Measurements from ENCODE around the gene TTYH2.

TTYH2 gene

DNA sequence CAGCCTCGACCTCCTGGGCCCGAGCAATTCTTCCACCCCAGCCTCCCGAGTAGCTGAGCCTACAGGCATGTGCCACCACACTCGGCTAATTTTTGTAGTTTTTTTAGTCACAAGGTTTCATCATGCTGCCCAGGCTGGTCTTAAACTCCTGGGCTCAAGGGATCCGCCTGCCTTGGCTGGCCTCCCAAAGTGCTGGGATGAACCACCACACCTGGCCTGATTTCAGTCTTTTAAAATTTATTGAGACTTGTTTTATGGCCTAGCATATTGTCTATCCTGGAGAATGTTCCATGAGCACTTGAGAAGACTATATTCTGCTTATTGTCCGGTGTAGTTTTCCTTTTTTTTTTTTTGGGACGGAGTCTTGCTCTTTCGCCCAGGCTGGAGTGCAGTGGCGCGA lies 79.1 kb downstream of the TTYH2 start:
- no peak for DNase-seq (ENCODE audit: low spot score)

DNA sequence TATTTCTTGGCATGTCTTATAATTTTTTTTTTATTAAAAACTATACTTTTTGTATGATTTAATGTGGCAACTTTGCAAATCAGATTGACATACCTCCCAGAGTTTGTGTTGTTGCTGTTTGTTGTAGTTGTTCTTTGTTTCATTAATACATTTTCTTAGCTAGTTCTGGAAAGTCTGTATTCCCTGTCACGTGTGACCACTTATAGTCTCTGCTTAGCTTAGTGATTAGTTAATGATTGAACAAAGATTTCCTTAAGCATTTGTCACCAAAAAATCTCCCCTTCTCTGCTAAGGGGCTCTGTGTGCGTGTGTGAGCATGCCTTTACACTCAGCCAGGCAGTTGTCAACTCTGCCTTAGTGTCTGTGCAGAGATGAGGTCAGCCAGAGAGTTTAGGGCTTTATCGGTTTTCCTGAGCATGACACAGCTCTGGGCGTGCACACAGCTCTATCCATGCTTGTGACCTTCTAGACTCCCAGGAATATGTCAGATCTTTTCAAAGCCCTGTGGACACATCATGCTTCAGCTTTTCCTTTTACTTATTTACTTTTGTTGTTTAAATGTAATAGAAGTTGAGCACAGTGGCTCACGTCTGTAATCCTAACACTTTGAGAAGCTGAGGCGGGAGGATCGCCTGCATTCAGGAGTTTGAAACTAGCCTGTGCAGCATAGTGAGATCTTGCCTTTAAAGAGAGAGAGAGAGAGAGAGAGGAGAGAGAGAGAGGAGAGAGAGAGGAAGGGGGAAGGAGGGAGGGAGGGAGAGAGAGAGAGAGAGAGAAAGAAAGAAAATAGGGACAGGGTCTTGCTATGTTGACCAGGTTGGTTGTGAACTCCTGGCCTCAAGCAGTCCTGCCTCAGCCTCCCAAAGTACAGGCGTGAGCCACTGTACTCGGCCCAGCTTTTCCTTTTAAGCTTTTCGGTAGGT lies 82.5 kb downstream of the TTYH2 start:
- no peak for DNase-seq (ENCODE audit: low spot score)

DNA sequence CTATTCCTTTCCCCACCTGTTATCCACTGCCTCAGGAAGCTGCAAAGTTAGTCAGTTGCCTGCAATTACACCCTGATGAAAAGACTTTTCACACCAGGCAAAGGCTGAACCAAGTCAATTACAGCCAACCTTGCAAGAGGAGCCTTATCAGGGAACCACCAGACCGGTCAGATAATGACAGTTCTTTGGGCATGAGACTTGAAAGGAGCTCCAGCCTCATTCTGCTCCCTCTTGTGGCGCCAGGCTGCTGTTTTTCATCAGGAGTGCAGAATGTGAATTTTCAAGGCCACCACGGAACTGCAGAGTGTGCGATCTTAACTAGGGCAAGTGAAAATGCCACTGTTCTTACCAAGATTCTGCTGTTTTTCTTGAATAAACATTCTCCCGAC lies 83.2 kb downstream of the TTYH2 start:
- DNase-seq (ENCODE audit: low spot score), result peak; percentile 84

DNA sequence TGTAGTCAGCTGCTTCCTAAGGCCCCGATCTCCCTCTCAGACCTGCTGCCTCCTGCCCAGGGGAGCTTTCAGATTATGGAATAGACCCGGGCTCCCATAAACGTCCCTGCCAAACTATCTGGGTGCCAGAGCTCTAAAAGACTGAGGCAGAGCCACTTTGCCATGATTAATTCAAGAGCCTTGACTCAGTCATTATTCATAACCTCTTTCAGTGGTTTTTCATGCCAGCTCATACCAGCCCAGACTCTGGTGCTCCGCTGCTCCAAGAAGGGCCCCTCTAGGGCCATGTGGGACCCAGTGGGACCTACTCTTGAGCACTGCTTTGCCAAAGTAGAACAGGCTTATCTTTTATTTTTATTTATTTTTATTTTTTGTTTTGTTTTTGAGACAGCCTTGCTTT lies 84.6 kb downstream of the TTYH2 start:
- DNase-seq (ENCODE audit: low spot score), result no peak

DNA sequence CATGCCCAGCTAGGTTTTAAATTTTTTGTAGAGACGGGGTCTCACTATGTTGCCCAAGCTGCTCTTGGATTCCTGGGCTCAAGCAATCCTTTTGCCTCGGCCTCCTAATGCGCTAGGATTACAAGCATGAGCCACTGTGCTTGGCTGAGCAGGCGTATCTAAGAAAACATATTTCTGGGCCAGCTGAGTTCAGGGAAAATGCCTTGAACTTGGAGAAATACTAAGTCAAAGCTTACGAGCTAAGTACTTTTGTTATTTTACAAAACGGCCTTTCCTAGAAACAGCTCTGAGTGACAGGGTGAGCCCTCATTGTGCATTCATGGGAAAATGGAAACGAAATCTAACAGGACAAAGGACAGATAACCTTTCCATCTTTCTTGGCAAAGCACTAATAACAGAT lies 85.4 kb downstream of the TTYH2 start:
- DNase-seq (ENCODE audit: low spot score), result no peak

DNA sequence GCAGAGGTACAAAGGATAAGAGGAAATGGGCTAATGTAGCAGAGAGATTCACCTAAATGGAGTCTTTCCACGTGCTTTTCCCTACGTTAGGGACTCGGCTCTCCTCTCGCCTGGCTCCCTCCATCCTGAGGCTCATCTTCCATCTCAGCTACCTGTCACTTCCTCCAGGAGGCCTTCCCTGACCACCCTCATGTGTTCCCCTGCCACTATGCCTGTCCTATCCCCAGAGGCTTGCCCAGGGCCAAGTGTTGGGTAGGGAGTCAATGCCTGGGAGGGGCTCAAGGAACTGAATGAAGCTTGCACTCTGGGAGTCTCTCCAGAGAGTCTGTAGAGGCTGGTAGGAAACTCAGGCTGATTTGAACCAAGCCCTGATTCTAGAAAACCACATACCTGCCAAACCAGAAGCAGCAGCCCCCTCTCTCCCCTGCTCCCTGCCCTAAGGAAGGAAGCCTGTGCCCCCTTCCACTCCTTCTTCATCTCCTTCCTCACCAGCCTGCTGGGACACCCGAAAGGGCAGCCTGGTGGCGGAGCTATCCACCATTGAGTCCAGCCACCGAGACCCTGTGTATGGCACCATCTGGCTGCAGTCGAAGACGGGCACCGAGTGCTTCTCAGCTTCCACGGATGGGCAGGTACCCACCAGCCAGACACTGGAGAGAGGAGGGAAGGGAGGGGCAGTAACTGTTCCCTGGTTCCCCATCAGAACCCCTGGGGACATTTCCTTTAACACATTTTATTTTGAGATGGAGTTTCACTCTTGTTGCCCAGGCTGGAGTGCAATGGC lies 86.0 kb downstream of the TTYH2 start:
- no peak for DNase-seq (ENCODE audit: low spot score)

DNA sequence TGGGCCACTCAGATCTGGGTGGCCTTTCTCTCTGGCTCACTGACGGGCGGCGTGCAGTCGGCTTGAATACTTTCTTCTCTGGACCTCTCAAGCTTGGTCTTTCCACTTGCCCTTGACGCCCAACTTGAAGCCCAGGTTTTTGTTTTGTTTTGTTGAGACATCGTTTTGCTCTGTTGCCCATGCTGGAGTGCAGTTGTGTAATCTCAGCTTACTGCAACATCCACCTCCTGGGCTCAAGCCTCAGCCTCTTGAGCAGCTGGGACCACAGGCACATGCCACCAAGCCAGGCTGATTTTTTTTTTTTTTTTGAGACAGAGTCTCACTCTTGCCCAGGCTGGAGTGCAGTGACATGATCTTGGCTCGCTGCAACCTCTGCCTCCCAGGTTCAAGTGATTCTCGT lies 89.9 kb downstream of the TTYH2 start:
- no peak for DNase-seq (ENCODE audit: low spot score)

DNA sequence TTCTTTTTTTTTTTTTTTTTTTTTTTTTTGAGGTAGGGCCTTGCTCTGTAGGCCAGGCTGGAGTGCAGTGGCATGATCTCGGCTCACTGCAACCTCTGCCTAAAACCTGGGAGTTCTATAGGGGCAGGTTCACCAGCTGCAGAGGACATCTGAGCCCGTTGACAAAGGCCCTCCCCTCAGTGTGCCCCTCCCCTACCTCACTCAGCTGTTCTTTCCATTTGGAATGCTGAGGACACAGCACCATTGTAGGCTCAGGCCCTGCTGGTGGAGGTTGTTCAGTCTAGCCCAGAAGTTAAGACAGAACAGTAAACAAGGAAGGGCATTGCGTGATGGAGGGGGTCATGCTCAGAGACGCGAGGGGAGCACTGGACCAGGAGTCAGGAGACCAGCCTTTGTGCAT lies 90.8 kb downstream of the TTYH2 start:
- DNase-seq (ENCODE audit: low spot score), result no peak

DNA sequence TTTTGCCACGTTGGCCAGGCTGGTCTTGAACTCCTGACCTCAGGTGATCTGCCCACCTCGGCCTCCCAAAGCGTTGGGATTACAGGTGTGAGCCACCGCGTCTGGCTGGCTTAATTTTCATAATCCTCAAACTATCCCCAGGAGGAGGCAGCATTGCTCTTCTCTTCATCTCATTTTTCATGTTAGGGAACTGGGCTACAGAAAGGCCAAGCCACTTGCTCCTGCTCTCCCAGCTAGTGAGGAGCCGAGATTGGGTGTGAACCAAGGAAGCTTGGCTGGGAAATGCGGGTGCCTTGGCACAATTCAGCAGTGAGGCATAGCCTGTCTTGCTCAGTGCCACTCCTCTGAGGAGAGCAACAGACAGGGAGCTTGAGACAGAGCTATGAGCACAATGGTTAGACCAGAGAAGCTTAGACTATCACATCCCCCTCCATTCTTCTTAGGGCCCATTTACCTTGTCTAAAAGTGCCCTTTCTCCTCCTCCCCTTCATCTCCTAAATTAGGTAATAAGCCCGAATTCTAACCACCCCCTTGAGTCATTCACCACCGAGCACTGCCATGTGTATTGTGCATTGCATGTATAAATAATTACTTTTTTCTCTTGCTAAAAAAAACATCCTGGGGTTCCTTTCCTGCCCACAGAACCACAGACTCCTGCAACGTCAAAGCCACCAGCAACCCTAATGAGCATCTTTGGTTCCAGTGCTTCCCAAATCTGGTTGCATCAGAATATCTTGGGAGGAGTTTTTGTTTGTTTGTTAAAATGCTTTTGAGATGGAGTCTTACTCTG lies 92.7 kb downstream of the TTYH2 start:
- DNase-seq (ENCODE audit: low spot score), result peak; percentile 59

DNA sequence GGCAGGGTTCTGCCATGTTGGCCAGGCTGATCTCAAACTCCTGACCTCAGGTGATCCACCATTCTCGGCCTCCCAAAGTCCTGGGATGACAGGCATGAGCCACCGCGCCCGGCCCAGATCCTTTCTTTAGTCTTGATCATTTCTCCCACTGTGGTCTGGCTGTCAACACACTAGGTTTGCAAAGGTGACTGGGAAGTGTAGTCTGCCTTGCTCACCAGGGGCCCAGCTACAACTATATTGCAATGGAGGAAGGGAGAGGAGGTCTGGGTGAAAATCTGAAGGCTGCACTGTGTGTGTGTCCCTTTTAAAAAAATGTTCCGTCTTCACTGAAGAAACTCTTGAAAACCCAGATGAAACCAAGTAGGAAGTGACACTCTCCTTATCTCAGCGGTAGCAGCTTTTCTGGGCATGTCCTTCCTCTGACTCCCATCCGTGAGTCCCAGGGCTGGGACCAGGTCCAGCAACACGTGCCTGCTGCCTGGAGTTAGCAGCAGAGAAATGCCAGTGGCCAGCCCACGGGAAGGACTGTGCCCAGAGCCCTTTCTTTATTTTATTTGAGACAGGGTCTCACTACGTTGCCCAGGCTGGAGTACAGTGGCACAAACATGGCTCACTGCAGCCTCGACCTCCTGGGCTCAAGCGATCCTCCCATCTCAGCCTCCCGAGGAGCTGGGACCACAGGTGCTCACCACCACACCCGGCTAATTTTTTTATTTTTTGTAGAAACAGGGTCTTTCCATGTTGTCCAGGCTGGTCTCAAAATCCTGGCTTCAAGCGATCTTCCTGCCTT lies 94.8 kb downstream of the TTYH2 start:
- no peak for DNase-seq (ENCODE audit: low spot score)

DNA sequence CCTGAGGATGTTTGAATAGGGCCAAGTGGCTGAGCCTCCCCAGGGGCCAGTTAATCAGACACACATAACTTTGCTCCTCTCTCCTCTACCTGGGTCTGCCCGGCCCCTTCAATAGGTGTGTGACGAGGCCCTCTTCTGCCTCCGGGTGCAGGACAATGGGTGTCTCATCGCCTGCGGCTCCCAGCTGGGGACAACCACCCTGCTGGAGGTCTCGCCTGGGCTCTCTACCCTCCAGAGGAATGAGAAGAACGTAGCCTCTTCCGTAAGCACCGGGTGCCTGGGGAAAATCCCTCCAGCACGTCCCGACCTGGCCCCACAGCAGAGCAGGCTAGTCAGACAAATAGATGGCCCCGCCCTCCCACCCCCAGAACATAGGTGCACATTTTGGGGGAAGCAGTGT lies 96.5 kb downstream of the TTYH2 start:
- no peak for DNase-seq (ENCODE audit: low spot score)

Measured in putamen (tissue), 1 donor.